SK-N-SH (cell line): ENCODE data around the gene FGFBP2.

Experiments
- POLR2AphosphoS5 ChIP-seq: IDR thresholded peaks from 2 replicates; pipeline ENCODE4 v1.6.1; 2012; ENCODE audit warnings: low read depth, low read length
- TF ChIP-seq, protein P1 (sequence below): fragments of 200-600 bp; sonication (generic); IDR thresholded peaks from 2 replicates; pipeline ENCODE4 v1.6.1; 2017; ENCODE audit warnings: antibody characterized with exemption, mild to moderate bottlenecking, moderate library complexity

- no peak for TF ChIP-seq POLR2AphosphoS5
- TF ChIP-seq, protein P1, sequence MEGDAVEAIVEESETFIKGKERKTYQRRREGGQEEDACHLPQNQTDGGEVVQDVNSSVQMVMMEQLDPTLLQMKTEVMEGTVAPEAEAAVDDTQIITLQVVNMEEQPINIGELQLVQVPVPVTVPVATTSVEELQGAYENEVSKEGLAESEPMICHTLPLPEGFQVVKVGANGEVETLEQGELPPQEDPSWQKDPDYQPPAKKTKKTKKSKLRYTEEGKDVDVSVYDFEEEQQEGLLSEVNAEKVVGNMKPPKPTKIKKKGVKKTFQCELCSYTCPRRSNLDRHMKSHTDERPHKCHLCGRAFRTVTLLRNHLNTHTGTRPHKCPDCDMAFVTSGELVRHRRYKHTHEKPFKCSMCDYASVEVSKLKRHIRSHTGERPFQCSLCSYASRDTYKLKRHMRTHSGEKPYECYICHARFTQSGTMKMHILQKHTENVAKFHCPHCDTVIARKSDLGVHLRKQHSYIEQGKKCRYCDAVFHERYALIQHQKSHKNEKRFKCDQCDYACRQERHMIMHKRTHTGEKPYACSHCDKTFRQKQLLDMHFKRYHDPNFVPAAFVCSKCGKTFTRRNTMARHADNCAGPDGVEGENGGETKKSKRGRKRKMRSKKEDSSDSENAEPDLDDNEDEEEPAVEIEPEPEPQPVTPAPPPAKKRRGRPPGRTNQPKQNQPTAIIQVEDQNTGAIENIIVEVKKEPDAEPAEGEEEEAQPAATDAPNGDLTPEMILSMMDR = no peak
Observed at GRCh38 chr4:15925830-15926229, 37.1 kb downstream of the FGFBP2 start.
